Measurements from ENCODE around the gene ACVR1B. TPM values are rescaled to one million over a fixed set of nuclear protein-coding genes. Genes with fewer than 3 reads are reported as not detected.
A peak's percentile ranks its signal among the peaks of the same experiment; 100 is the strongest.

Gene ACVR1B
- polyA plus RNA-seq, 10 donors: 10.3 to 19.2 (median 13.1) TPM

DNA sequence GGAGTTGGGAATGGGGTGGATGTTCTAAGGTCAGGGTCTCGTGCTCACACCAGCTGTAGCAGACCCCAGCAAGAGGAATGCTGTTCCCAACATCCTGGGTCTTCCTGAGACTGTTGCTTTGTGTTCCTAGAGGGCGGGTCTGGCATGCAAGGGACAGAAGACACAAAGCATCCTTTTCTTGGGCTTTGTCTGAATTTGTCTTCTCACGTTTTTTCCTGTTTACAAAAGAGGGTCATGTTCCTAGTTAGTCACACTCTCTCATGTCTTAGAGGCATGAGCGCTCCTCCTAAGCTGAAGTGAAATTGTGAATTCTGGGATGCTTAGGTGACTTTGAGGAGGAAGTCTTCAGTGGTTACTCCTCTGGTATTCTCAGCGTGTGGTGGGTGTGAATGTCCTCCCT, 45.6 kb downstream of the ACVR1B start:
- no peak for DNase-seq

DNA sequence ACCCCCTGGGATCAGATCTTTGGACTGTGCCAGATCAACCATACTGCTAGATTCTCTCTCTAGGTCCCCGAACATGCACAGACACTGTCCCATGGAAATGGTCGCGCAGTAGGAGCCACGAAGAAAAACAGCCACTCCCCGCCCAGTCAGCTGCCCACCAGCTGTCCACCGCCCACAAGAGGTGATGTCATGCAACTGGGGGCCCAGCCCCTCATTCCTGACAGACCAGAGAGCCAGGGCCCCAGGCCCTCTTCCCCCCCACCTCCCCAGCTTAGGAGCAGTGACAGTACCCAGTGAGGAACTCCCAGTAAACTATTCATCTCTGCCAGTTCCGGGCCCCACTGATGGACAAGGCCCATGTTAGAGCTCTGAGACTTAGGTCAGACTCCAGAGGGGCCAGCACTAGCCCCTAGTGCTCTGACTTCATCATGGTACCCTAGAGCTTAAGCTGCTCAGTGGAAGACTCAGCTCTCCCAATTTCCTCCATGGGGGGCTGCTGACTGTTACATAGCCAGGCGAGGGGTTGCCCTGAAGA, 51.6 kb downstream of the ACVR1B start:
- no peak for DNase-seq

DNA sequence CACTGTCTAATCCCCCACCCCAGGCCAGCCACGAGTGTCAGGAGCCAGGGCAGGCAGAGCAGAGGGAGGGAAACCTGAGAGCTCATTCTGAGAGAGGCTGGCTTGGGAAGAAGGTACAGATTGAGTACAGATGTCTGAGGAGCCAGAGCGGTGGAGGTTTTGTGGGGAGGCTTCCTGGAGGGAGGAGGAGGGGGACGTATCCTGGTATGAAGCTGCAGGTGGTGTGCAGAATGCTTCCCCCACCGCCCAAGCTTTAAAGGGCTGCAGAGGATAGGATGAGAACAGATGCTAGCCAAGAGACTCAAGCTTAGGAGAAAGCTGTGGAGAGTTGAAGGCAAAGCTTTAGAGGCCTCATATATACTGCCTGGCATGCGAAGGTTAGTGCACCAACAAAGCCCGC, 52.1 kb downstream of the ACVR1B start:
- DNase-seq: no peak

DNA sequence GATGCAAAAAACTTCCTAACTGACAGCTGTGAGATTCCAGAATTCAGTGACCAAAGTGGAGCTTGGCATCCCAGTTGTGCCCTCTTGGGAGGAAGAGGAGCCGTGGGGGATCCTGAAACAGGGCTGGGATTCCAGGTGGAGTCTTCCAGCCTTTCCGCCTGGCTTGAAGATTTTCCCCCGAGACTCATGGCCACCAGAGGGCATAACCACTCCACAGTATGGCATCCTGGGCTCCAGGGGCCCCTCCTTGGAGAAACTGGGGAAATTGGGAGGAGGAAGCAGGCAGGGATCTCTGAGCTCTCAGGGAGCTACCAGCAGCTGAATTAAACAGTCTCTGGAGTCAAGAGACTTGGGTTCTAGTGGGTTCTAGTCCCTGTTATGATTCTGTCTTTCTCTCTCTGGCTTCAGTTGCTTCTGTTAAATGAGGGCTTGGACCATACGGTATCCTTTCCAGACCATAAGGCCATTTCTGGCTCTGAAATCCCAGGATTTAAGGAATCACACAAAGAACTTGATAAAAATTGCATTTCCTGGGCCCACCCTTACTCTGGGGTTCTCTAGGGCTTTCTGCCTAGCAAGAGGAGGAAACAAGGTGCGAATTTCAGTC, 52.6 kb downstream of the ACVR1B start:
- peak in 1 of 3 donors; percentile 36 for DNase-seq

DNA sequence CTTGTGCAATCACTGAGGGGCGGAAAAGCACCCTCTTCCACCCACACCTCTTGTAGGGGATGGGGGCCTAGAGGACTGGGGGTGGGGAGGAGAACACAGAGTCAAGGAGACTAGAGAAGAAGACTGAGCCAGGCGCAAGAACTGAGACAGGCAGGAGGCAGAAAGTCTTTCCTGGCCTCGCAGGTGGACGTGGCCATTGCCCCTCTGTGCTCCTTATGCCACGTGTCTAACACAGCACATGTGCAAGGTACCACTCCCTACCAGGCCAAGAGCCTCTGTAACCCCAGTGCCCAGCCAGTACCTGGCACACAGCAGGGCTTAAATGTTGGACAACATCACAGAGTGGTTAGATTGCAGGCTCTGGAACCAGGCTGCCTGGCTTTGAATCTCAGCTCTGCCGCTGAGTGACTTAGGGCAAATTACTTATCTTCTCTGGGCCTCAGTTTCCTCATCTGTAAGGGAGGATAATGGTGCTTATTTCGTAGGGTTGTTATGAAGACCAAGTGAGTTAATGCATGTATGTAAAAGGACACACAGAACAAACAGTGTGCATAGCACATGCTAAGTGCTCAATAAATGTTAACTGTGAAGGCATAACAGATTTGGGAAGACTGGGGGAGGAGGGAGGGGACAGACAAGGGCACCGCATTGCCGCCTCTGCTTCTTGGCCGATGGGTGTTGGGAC, 53.9 kb downstream of the ACVR1B start:
- no peak for DNase-seq

DNA sequence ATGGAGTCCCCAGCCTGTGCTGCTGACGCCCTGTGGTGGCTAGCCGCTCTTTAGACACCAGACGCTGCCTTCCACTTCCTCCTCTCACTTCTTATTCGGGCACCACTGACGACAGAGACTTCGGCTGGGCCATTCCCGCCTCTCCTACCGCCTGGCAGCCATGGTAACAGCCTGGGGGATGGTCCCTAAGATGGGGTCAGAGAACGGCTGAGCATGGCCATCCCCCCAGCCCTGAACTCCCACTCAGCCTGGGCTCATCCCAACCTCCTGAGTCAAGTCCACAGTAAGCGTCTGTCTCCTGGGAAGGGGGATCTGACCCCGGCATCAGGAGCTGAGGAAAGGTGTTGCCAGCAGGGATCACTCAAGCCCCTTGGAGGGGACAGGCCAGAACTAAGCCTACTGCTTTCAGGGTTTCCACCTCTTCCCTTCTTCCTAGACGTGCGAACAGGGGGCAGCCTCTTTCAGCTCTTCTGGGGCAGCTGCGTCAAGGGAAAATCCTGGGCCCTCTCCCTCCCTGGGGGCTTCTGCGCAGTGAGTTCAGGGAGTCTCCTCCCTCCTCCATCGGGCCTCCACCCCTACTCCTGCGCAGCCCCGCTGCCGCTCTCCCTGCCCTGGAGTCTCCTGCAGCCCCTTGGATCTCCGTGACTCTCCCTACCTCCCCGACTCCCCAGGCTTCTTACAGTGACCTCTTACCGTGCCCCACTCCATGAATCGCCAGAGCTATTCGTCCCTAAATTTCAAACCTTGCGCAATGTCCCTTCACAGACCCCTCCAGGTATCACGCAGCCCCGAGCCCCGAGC, 54.6 kb downstream of the ACVR1B start:
- DNase-seq: peak in 1 of 3 donors; percentile 63

DNA sequence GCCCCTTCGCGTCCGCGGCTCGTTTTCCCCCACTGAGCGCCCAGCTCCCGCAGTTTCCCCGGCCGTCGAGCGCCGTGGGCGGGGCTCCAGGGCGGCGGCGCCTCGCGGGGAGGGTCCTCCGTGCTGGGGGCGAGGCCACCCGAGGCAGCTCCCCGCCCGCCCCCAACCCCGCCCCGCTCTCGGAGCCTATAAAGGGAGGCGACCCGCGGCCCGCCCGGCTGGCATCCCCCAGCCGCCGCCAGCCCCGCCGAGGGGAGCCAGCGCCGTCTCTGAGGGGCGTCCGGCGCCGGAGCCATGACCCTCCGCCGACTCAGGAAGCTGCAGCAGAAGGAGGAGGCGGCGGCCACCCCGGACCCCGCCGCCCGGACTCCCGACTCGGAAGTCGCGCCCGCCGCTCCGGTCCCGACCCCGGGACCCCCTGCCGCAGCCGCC, 55.2 kb downstream of the ACVR1B start, which contains the start of gene TAMALIN:
TSS of gene TAMALIN (plus strand) at position 221 of the 432 bp plus-strand sequence. CDS start at position 295, 74 bp downstream.
- DNase-seq: peak in 2 of 3 donors; percentile 86 to 91

DNA sequence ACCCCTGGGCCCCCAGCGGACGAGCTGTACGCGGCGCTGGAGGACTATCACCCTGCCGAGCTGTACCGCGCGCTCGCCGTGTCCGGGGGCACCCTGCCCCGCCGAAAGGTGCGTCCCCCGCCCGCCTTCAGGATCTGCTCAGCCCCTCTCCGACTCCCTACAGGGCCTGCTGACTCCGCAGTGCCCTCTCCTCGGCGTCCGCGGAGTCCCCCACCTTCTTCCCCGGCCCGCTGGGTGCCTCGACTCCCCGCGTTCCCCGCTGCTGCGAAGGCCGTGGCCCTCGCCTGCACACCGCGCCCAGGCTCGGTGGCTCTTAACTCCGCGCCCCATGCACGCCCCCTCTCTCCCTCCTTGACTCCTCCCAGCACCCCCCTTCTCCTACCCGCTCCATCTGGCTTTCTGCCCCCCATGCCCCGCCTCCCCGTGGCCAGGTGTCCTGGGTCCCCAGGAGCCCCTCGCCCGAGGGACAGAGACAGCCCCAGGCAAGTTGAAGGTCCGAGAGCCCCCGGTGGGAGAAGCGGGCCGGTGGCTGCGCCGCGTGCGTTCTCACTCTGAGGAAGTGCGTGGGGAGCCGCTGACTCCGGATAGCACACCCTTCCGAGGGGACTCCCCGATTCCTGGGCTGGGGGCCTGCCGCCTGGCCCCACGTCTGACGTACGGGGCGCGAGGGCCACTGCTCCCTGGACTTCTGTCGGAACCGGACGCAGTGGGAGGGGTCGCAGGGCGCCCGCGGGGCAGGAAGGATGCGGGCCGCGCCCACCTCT, 55.8 kb downstream of the ACVR1B start:
- DNase-seq: peak in 1 of 3 donors; percentile 83

DNA sequence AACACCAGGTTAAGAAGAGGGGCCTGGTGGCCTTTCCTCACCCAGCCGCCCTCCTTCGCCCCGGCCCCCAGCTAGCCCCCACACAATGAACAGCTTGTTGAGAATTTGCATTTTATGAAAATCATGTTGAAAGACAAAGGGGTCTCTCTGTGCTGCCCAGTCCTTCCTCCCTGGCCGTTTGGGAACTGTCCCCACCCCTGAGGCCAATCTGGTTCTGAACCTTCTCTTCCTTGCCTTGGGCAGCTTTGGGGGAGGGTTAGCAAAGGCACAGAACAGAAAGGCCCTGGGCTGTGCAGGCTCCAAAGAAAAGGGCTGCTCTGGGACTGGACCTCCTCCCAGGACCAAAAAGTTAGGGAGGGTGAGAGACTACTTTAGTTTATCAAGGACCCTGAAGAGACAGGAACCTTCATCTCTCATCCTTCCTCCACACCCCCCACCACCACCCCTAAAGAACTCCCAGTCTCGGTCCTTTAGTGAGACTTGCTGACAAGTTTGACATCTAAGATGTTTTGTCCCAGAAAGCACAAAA, 56.5 kb downstream of the ACVR1B start:
- DNase-seq: no peak

DNA sequence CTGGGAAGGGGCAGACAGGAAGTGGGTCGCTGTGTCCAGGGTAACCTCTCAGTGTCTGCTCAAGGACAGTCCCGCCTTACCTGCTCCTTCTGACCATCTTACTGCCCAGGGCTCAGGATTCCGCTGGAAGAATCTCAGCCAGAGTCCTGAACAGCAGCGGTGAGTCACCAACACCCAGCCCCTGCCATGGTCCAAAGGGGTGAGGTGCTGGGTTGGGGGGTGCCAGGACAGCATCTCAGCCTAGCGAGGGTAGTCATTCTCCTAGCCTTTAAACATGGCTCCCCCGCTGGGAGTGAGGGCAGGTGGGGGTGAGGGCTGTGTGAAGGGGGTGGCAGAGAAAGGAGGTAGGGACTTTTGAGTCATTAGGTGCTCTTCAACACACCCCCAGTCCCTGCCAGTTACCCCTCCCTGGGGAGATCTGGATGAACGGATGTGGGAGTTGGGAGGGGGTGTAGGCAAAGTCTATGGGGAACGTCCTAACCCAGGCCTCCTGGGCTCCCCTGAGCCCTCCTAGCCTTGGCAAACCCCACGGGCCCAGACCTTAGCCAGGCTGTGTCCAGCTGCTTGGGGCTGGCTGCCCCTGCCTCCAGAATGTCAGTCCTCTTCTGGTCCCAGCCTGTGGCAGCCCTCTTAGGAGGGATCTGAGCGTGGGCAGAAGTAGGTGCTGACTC, 57.7 kb downstream of the ACVR1B start:
- peak in 1 of 3 donors; percentile 30 for DNase-seq

DNA sequence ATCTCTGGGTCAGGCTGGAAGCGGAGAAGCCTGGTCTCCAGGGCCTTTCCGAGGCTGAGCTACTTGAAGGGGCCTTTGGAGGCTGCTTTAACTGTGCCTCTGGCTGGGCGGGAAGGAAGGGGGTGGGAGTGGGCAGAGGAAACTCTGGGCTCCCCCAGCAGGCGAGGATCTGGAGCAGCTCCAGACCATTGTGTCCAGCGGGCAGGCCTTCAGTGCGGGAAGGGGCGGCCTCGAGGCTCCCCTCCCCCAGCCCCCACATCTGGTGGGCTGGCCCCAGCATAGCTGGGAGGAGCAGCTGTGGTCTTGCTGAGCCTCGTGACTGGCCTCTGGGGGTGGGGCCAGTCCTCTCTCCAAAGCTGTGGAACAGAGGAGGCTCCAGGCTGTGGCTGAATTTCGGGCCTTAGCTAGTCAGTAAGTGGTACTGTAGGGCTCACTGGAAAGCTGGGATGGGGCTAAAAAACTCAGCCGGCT, 58.7 kb downstream of the ACVR1B start:
- peak; percentile 92 to 97 (median 95) for DNase-seq

DNA sequence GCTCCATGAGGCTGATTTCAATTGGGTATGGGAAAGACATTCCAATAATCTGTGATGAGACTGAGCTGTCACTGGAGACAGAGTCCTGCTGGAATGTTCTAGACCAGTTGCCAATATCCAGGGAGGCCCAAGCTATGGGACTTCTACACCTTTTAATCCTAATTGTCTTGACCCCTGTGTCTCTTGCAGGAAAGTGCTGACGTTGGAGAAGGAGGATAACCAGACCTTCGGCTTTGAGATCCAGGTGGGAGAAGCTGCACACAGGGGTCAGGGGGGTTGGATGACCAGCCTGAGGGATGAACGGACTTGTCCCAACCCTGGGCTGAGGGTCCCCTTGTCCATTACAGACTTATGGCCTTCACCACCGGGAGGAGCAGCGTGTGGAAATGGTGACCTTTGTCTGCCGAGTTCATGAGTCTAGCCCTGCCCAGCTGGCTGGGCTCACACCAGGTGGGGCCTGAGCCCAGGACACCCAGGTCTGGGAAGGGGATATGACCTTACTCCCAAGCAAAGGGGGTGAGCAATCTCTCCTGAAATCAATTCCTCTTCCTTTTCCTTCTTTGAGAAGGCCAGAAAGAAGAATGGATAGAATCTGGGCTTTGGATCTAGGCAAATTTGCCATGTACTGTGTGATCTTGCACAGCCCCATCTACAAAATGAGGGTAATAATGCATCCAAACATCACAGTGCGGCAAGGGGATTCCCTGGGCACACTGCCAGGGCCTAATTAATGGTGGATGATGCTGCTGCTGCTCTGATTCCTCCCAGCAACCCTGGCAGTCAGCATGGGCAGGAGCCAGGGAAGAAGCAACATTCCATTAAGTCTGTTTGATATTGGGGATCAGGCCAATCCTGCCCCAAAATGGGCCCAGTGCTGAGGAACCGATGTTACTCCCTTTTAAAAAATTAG, 59.4 kb downstream of the ACVR1B start:
- DNase-seq: peak in 1 of 3 donors; percentile 44

DNA sequence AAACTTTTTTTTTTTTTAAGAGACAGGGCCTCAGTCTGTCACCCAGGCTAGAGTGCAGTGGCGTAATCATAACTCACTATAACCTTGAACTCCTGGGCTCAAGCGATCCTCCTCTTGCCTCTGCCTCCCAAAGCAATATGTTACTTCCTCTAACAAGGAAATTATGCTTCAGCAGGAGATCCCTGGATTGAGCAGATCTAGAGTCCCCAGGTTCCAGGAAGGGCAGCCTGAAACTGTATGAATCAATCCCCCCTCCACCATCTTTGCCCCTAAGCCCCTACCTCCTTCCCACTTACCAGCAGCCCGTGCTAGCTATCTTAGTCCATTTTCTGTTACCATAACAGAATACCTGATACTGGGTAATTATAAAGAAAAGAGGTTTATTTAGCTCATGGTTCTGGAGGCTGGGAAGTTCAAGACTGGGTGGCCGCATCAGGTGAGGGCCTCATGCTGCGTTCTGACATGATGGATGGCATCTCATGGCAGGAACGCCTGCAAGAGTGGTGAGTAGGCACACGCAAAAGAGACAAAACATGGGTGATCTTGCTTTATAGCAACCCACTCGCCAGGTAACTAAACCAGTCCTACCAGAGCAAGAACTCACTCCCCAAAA, 60.2 kb downstream of the ACVR1B start:
- DNase-seq: no peak

DNA sequence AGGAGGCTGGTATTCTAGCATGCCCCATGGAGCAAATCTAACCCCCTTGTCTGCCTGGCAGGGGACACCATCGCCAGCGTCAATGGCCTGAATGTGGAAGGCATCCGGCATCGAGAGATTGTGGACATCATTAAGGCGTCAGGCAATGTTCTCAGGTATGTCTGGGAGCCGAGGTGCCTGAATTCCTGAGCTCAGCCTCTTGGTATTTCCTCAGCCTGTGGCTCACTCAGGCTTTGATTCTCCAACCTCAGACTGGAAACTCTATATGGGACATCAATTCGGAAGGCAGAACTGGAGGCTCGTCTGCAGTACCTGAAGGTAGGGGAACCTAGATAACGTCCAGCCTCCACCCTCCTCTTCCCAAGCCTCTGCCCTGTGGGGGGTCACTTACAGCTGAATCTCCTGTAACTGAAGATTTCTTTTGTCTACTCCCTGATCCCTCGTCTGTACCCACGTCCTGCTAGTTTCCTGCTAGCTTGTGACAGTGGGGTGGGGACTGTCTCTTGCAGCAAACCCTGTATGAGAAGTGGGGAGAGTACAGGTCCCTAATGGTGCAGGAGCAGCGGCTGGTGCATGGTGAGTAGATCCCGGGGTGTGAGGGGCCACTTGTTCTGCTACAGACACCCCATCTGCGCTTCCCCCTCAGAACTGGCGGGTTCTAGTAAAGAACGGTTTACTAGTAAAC, 62.3 kb downstream of the ACVR1B start:
- no peak for DNase-seq

DNA sequence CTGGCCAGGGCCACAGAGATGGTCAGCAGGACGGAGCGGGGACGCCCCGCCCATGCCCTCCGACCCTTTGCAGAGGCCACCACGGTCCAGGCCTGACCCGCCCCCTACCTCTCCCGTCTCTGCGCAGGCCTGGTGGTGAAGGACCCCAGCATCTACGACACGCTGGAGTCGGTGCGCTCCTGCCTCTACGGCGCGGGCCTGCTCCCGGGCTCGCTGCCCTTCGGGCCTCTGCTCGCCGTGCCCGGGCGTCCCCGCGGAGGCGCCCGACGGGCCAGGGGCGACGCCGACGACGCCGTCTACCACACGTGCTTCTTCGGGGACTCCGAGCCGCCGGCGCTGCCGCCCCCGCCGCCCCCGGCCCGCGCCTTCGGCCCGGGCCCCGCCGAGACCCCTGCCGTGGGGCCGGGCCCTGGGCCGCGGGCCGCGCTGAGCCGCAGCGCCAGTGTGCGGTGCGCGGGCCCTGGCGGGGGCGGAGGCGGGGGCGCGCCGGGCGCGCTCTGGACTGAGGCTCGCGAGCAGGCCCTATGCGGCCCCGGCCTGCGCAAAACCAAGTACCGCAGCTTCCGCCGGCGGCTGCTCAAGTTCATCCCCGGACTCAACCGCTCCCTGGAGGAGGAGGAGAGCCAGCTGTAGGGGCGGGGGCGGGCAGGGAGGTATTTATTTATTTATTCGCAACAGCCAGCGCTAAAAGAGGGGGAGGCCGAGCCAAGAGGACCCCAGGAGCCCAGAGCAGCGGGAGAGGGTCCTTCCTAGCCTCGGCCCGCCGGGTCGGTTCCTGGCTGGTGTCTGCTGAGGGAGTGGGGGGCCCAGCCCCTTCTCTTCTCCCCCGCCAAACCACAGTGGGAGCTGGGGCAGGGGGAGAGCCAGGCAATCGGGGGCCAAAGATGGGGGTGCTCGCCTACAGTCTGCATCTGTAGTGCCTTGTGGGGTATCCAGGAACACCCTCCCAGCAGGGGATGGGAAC, 63.4 kb downstream of the ACVR1B start:
- DNase-seq: peak in 1 of 3 donors; percentile 67

DNA sequence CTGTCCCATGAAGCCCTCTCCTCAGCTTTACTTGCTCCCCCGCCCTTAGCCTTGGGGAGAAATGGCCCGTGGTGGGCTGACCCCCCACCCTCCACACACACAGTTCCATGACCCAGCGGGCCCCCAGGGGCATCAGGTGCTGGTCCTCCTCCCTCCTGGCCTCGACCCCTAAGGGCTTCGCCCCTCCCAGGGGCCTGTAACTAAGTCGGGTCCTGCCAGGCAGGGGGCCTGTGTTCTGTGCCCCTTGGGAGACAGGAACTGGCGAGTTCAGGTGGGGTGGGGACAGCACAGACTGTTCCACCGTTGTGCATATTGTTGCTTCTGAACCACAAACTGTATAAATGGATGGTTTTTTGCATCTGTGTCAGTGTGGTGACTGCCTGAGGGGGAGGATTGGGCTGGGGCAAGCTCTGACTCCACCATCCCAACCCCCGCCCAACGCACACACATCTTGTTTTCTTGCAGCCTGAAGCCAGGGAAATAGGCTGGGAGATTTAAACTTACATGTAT, 64.1 kb downstream of the ACVR1B start:
- peak in 1 of 3 donors; percentile 48 for DNase-seq

All from muscle of back (tissue), 11 donors.